ENCODE results near the gene ADSS1.

Gene ADSS1

DNA sequence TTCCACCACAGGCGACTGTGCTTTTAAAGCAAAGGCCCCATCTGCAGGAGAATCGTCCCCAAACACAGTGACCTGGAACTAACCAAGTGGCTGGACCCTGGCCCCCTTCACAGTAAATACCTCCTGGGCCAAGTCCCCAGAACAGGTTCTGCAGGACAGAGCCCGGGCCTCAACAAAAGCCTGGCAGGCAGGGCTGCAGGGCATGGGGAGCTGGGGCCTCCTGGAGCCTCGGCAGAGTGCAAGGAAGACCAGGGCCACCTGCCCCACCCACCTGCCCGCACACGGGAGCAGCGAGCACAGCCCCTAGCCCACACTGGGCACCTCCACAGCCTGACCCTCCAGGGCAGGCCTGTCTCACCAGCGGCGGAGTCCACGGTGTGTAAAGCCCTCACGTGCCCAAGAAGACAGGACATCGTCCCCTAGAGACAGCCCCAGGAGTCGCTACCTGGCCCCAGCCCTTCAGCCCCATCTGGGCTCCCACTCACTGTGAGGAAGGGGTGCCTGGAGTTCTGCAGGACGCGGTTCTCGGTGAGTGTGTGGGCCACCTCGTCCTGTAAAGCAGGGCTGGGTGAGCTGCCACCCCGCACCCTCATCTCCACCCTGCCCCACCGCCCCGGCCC is 50.5 kb downstream of the ADSS1 start:
- H3K27ac ChIP-seq (ENCODE audit: low read length, poor library complexity, severe bottlenecking) = no peak overlapping the region
- 97% methylated on average over 20 of the region's 20 CpGs for WGBS

GRCh38 chr14:104775073-104775489 is 51.1 kb downstream of the ADSS1 start:
- 99% methylated on average over 13 of the region's 13 CpGs for WGBS
- Histone ChIP-seq H3K18ac (ENCODE audit: low read depth in 1 of 2, low read length in 2 of 2) (no peak overlapping the region), H2BK15ac (ENCODE audit: low read depth, poor library complexity, severe bottlenecking) (no peak overlapping the region), H3K4ac (ENCODE audit: low read depth in 1 of 2, low read length in 2 of 2) (no peak overlapping the region), H3K27me3 (ENCODE audit: control insufficient read depth in 1 of 2, insufficient read depth in 1 of 2, low read length in 2 of 2) (no peaks in the 10 kb centered on the region), H3K9me3 (ENCODE audit: control insufficient read depth, low read length) (no peaks in the 10 kb centered on the region), H3K4me3 (ENCODE audit: insufficient read depth in 1 of 2, low read depth in 1 of 2, low read length in 2 of 2) (no peak overlapping the region), H3K14ac (ENCODE audit: low read length in 2 of 2) (no peak overlapping the region), H3K79me1 (replicated peaks; ENCODE audit: low read length, poor library complexity, severe bottlenecking) (peaks cover 31% of the 10 kb centered on the region), H2AK5ac (ENCODE audit: low read length, severe bottlenecking) (no peak overlapping the region), H2BK5ac (ENCODE audit: low read depth, low read length, poor library complexity, severe bottlenecking) (no peak overlapping the region), H3K4me1 (ENCODE audit: control insufficient read depth, insufficient read depth, low read depth, low read length) (peaks cover 18% of the 10 kb centered on the region), H2BK120ac (ENCODE audit: low read depth, low read length) (no peak overlapping the region), H2BK12ac (ENCODE audit: low read length in 2 of 2) (no peak overlapping the region), H3K23ac (ENCODE audit: low read length in 2 of 2) (no peak overlapping the region), H3K36me3 (ENCODE audit: control insufficient read depth in 1 of 2, insufficient read depth in 2 of 2, low read depth in 1 of 2, low read length in 2 of 2) (peaks cover 49 to 98% of the 10 kb centered on the region in 2 experiments), H3K4me2 (ENCODE audit: low read length, poor library complexity, severe bottlenecking) (no peak overlapping the region), H4K8ac (ENCODE audit: low read length) (no peak overlapping the region), H2AFZ (ENCODE audit: low read depth, low read length) (no peak overlapping the region), H3K9ac (ENCODE audit: low read length) (no peak overlapping the region), H4K91ac (ENCODE audit: low read length) (no peak overlapping the region), H3K27ac (ENCODE audit: low read length, poor library complexity, severe bottlenecking) (no peak overlapping the region)
- DNase-seq = no peak

More for the DNA sequence above, 50.5 kb downstream of the ADSS1 start:
- no peak overlapping the region for H2BK12ac ChIP-seq (ENCODE audit: low read length in 2 of 2)
- no peak overlapping the region for H2BK15ac ChIP-seq (ENCODE audit: low read depth, poor library complexity, severe bottlenecking)
- H3K14ac ChIP-seq (ENCODE audit: low read length in 2 of 2) = no peak overlapping the region
- H2BK5ac ChIP-seq (ENCODE audit: low read depth, low read length, poor library complexity, severe bottlenecking) = no peak overlapping the region
- H3K4me2 ChIP-seq (ENCODE audit: low read length, poor library complexity, severe bottlenecking) = no peak overlapping the region
- H3K9ac ChIP-seq (ENCODE audit: low read length) = no peak overlapping the region
- no peak for DNase-seq
- H3K27me3 ChIP-seq (ENCODE audit: control insufficient read depth in 1 of 2, insufficient read depth in 1 of 2, low read length in 2 of 2) = no peaks in the 10 kb centered on the region
- no peak overlapping the region for H3K4me3 ChIP-seq (ENCODE audit: insufficient read depth in 1 of 2, low read depth in 1 of 2, low read length in 2 of 2)
- no peak overlapping the region for H2BK120ac ChIP-seq (ENCODE audit: low read depth, low read length)
- H3K36me3 ChIP-seq (ENCODE audit: control insufficient read depth in 1 of 2, insufficient read depth in 2 of 2, low read depth in 1 of 2, low read length in 2 of 2) = peaks cover 51 to 98% of the 10 kb centered on the region in 2 experiments
- no peak overlapping the region for H4K8ac ChIP-seq (ENCODE audit: low read length)
- no peak overlapping the region for H2AFZ ChIP-seq (ENCODE audit: low read depth, low read length)
- H4K91ac ChIP-seq (ENCODE audit: low read length) = no peak overlapping the region
- H3K9me3 ChIP-seq (ENCODE audit: control insufficient read depth, low read length) = no peaks in the 10 kb centered on the region
- peaks cover 29% of the 10 kb centered on the region for H3K79me1 ChIP-seq (replicated peaks; ENCODE audit: low read length, poor library complexity, severe bottlenecking)
- H3K18ac ChIP-seq (ENCODE audit: low read depth in 1 of 2, low read length in 2 of 2) = no peak overlapping the region
- H3K23ac ChIP-seq (ENCODE audit: low read length in 2 of 2) = no peak overlapping the region
- H3K4me1 ChIP-seq (ENCODE audit: control insufficient read depth, insufficient read depth, low read depth, low read length) = peaks cover 18% of the 10 kb centered on the region
- H3K4ac ChIP-seq (ENCODE audit: low read depth in 1 of 2, low read length in 2 of 2) = no peak overlapping the region
- H2AK5ac ChIP-seq (ENCODE audit: low read length, severe bottlenecking) = no peak overlapping the region

DNA sequence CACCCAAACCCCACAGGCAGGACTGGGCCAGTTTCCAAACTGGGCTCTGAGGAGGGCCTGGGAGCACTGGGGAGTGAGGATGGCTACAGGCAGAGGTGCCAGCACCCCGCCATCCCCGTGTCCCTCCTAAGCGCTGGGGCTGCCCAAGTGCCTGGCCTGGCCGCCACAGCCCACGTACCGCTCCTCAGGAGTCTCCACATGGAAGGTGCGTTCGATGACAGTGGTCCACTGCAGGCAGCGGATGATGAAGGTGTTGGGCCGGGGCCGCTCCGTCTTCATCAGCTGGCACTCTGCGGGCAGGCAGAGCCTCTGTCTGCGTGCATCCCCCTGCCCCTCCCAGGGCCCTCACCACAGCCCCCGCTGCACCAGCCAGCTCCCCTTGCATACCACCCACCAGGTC is 52.5 kb downstream of the ADSS1 start:
- no peak overlapping the region for H3K18ac ChIP-seq (ENCODE audit: low read depth in 1 of 2, low read length in 2 of 2)
- no peak overlapping the region for H3K9ac ChIP-seq (ENCODE audit: low read length)
- peaks cover 21% of the 10 kb centered on the region for H3K4me1 ChIP-seq (ENCODE audit: control insufficient read depth, insufficient read depth, low read depth, low read length)
- H4K8ac ChIP-seq (ENCODE audit: low read length) = no peak overlapping the region
- H3K14ac ChIP-seq (ENCODE audit: low read length in 2 of 2) = no peak overlapping the region
- H3K27me3 ChIP-seq (ENCODE audit: control insufficient read depth in 1 of 2, insufficient read depth in 1 of 2, low read length in 2 of 2) = no peaks in the 10 kb centered on the region
- no peaks in the 10 kb centered on the region for H3K9me3 ChIP-seq (ENCODE audit: control insufficient read depth, low read length)
- no peak for DNase-seq
- H2BK12ac ChIP-seq (ENCODE audit: low read length in 2 of 2) = no peak overlapping the region
- WGBS = 97% methylated on average over 15 of the region's 15 CpGs
- H3K4ac ChIP-seq (ENCODE audit: low read depth in 1 of 2, low read length in 2 of 2) = no peak overlapping the region
- no peak overlapping the region for H2AFZ ChIP-seq (ENCODE audit: low read depth, low read length)
- H2AK5ac ChIP-seq (ENCODE audit: low read length, severe bottlenecking) = no peak overlapping the region
- H3K4me2 ChIP-seq (ENCODE audit: low read length, poor library complexity, severe bottlenecking) = no peak overlapping the region
- no peak overlapping the region for H2BK5ac ChIP-seq (ENCODE audit: low read depth, low read length, poor library complexity, severe bottlenecking)
- H2BK15ac ChIP-seq (ENCODE audit: low read depth, poor library complexity, severe bottlenecking) = peak overlapping the region; percentile 20
- H2BK120ac ChIP-seq (ENCODE audit: low read depth, low read length) = no peak overlapping the region
- no peak overlapping the region for H3K4me3 ChIP-seq (ENCODE audit: insufficient read depth in 1 of 2, low read depth in 1 of 2, low read length in 2 of 2)
- no peak overlapping the region for H4K91ac ChIP-seq (ENCODE audit: low read length)
- no peak overlapping the region for H3K27ac ChIP-seq (ENCODE audit: low read length, poor library complexity, severe bottlenecking)
- peaks cover 35 to 98% of the 10 kb centered on the region in 2 experiments for H3K36me3 ChIP-seq (ENCODE audit: control insufficient read depth in 1 of 2, insufficient read depth in 2 of 2, low read depth in 1 of 2, low read length in 2 of 2)
- H3K79me1 ChIP-seq (replicated peaks; ENCODE audit: low read length, poor library complexity, severe bottlenecking) = peaks cover 37% of the 10 kb centered on the region
- no peak overlapping the region for H3K23ac ChIP-seq (ENCODE audit: low read length in 2 of 2)

- no peaks in the 10 kb centered on the region for H3K27me3 ChIP-seq (ENCODE audit: control insufficient read depth in 1 of 2, insufficient read depth in 1 of 2, low read length in 2 of 2)
- H3K27ac ChIP-seq (ENCODE audit: low read length, poor library complexity, severe bottlenecking) = no peak overlapping the region
- no peak overlapping the region for H3K4me2 ChIP-seq (ENCODE audit: low read length, poor library complexity, severe bottlenecking)
- H3K9me3 ChIP-seq (ENCODE audit: control insufficient read depth, low read length) = no peaks in the 10 kb centered on the region
- peak overlapping the region; percentile 20 for H2BK15ac ChIP-seq (ENCODE audit: low read depth, poor library complexity, severe bottlenecking)
- H3K9ac ChIP-seq (ENCODE audit: low read length) = no peak overlapping the region
- no peak overlapping the region for H2AK5ac ChIP-seq (ENCODE audit: low read length, severe bottlenecking)
- H3K23ac ChIP-seq (ENCODE audit: low read length in 2 of 2) = no peak overlapping the region
- no peak overlapping the region for H4K91ac ChIP-seq (ENCODE audit: low read length)
- H3K36me3 ChIP-seq (ENCODE audit: control insufficient read depth in 1 of 2, insufficient read depth in 2 of 2, low read depth in 1 of 2, low read length in 2 of 2) = peaks cover 28 to 98% of the 10 kb centered on the region in 2 experiments
- no peak overlapping the region for H2BK120ac ChIP-seq (ENCODE audit: low read depth, low read length)
- H3K4me3 ChIP-seq (ENCODE audit: insufficient read depth in 1 of 2, low read depth in 1 of 2, low read length in 2 of 2) = no peak overlapping the region
- WGBS = 88% methylated on average over 15 of the region's 16 CpGs
- no peak overlapping the region for H4K8ac ChIP-seq (ENCODE audit: low read length)
- no peak overlapping the region for H2BK12ac ChIP-seq (ENCODE audit: low read length in 2 of 2)
- H3K4ac ChIP-seq (ENCODE audit: low read depth in 1 of 2, low read length in 2 of 2) = no peak overlapping the region
- H3K14ac ChIP-seq (ENCODE audit: low read length in 2 of 2) = no peak overlapping the region
- H3K18ac ChIP-seq (ENCODE audit: low read depth in 1 of 2, low read length in 2 of 2) = no peak overlapping the region
- H2BK5ac ChIP-seq (ENCODE audit: low read depth, low read length, poor library complexity, severe bottlenecking) = no peak overlapping the region
- peaks cover 42% of the 10 kb centered on the region for H3K79me1 ChIP-seq (replicated peaks; ENCODE audit: low read length, poor library complexity, severe bottlenecking)
- no peak overlapping the region for H2AFZ ChIP-seq (ENCODE audit: low read depth, low read length)
- H3K4me1 ChIP-seq (ENCODE audit: control insufficient read depth, insufficient read depth, low read depth, low read length) = peaks cover 25% of the 10 kb centered on the region
- DNase-seq = no peak
Observed at GRCh38 chr14:104776961-104777807, 53.2 kb downstream of the ADSS1 start.

Measured in mesenchymal stem cell (in vitro differentiated cells and primary cell).